ENCODE data around the gene SLAMF6.

SLAMF6 gene

GRCh38 chr1:160553778-160554177 lies 30.7 kb upstream of the SLAMF6 start:
- H3K27me3 ChIP-seq (ENCODE audit: control insufficient read depth, insufficient read depth, low read length): no peaks in the 10 kb centered on the region
- no peak overlapping the region for H3K4me3 ChIP-seq (ENCODE audit: low read length)
- no peak overlapping the region for H3K9ac ChIP-seq (ENCODE audit: low read length)
- no peaks in the 10 kb centered on the region for H3K9me3 ChIP-seq (ENCODE audit: control insufficient read depth, low read length)
- no peaks in the 10 kb centered on the region for H3K36me3 ChIP-seq (ENCODE audit: control insufficient read depth, insufficient read depth, low read length)
- H3K4me1 ChIP-seq (ENCODE audit: control insufficient read depth, insufficient read depth, low read length): peaks cover 11% of the 10 kb centered on the region

GRCh38 chr1:160552425-160552824 lies 29.4 kb upstream of the SLAMF6 start:
- Histone ChIP-seq H3K4me1 (ENCODE audit: control insufficient read depth, insufficient read depth, low read length) (peaks cover 15% of the 10 kb centered on the region), H3K9ac (ENCODE audit: low read length) (no peak overlapping the region), H3K36me3 (ENCODE audit: control insufficient read depth, insufficient read depth, low read length) (no peaks in the 10 kb centered on the region), H3K9me3 (ENCODE audit: control insufficient read depth, low read length) (no peaks in the 10 kb centered on the region), H3K27me3 (ENCODE audit: control insufficient read depth, insufficient read depth, low read length) (no peaks in the 10 kb centered on the region), H3K4me3 (ENCODE audit: low read length) (no peak overlapping the region)

GRCh38 chr1:160550572-160551034 lies 27.5 kb upstream of the SLAMF6 start:
- Histone ChIP-seq H3K36me3 (ENCODE audit: control insufficient read depth, insufficient read depth, low read length) (no peaks in the 10 kb centered on the region), H3K9me3 (ENCODE audit: control insufficient read depth, low read length) (no peaks in the 10 kb centered on the region), H3K27me3 (ENCODE audit: control insufficient read depth, insufficient read depth, low read length) (no peaks in the 10 kb centered on the region), H3K4me3 (ENCODE audit: low read length) (no peak overlapping the region), H3K4me1 (ENCODE audit: control insufficient read depth, insufficient read depth, low read length) (peaks cover 15% of the 10 kb centered on the region), H3K9ac (ENCODE audit: low read length) (no peak overlapping the region)

GRCh38 chr1:160549665-160550006 lies 26.6 kb upstream of the SLAMF6 start:
- Histone ChIP-seq H3K9me3 (ENCODE audit: control insufficient read depth, low read length) (no peaks in the 10 kb centered on the region), H3K27me3 (ENCODE audit: control insufficient read depth, insufficient read depth, low read length) (no peaks in the 10 kb centered on the region), H3K4me1 (ENCODE audit: control insufficient read depth, insufficient read depth, low read length) (peaks cover 15% of the 10 kb centered on the region), H3K4me3 (ENCODE audit: low read length) (no peak overlapping the region), H3K9ac (ENCODE audit: low read length) (no peak overlapping the region), H3K36me3 (ENCODE audit: control insufficient read depth, insufficient read depth, low read length) (no peaks in the 10 kb centered on the region)

- no peak overlapping the region for H3K9ac ChIP-seq (ENCODE audit: low read length)
- H3K9me3 ChIP-seq (ENCODE audit: control insufficient read depth, low read length): no peaks in the 10 kb centered on the region
- peaks cover 15% of the 10 kb centered on the region for H3K4me1 ChIP-seq (ENCODE audit: control insufficient read depth, insufficient read depth, low read length)
These were observed 26.1 kb upstream of the SLAMF6 start for GRCh38 chr1:160548960-160549664.

DNA sequence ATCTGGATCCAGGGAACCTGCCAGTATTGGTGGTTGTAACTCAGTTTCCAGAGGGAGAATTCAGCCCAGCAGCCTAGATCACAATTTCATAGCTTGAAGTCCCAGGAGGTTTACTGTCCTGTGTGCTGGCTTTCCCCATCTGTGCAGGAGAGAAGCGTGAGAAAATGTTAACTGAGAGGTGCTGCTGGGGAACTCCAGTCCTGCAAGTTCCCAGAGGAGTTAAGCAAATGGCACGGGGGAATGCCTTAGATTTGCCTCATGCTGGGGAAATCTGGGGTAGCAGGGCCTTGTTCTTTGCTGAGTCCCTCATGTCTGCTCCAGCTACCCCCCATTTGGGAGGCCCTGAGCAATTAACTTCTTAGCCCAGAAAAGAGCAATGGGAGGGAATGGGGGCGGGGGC lies 25.1 kb upstream of the SLAMF6 start:
- H3K4me3 ChIP-seq (ENCODE audit: low read length): no peak overlapping the region
- H3K9ac ChIP-seq (ENCODE audit: low read length): no peak overlapping the region
- no peaks in the 10 kb centered on the region for H3K27me3 ChIP-seq (ENCODE audit: control insufficient read depth, insufficient read depth, low read length)
- H3K36me3 ChIP-seq (ENCODE audit: control insufficient read depth, insufficient read depth, low read length): no peaks in the 10 kb centered on the region
- H3K4me1 ChIP-seq (ENCODE audit: control insufficient read depth, insufficient read depth, low read length): peaks cover 17% of the 10 kb centered on the region
- H3K9me3 ChIP-seq (ENCODE audit: control insufficient read depth, low read length): no peaks in the 10 kb centered on the region

More at GRCh38 chr1:160548960-160549664, 26.1 kb upstream of the SLAMF6 start:
- H3K36me3 ChIP-seq (ENCODE audit: control insufficient read depth, insufficient read depth, low read length): no peaks in the 10 kb centered on the region
- no peaks in the 10 kb centered on the region for H3K27me3 ChIP-seq (ENCODE audit: control insufficient read depth, insufficient read depth, low read length)
- no peak overlapping the region for H3K4me3 ChIP-seq (ENCODE audit: low read length)

GRCh38 chr1:160547422-160547821 lies 24.4 kb upstream of the SLAMF6 start:
- Histone ChIP-seq H3K4me1 (ENCODE audit: control insufficient read depth, insufficient read depth, low read length) (peaks cover 19% of the 10 kb centered on the region), H3K4me3 (ENCODE audit: low read length) (no peak overlapping the region), H3K36me3 (ENCODE audit: control insufficient read depth, insufficient read depth, low read length) (no peaks in the 10 kb centered on the region), H3K9me3 (ENCODE audit: control insufficient read depth, low read length) (no peaks in the 10 kb centered on the region), H3K9ac (ENCODE audit: low read length) (no peak overlapping the region), H3K27me3 (ENCODE audit: control insufficient read depth, insufficient read depth, low read length) (no peaks in the 10 kb centered on the region)

- peaks cover 19% of the 10 kb centered on the region for H3K4me1 ChIP-seq (ENCODE audit: control insufficient read depth, insufficient read depth, low read length)
- H3K9ac ChIP-seq (ENCODE audit: low read length): no peak overlapping the region
- H3K36me3 ChIP-seq (ENCODE audit: control insufficient read depth, insufficient read depth, low read length): no peaks in the 10 kb centered on the region
- no peak overlapping the region for H3K4me3 ChIP-seq (ENCODE audit: low read length)
- no peaks in the 10 kb centered on the region for H3K27me3 ChIP-seq (ENCODE audit: control insufficient read depth, insufficient read depth, low read length)
- H3K9me3 ChIP-seq (ENCODE audit: control insufficient read depth, low read length): no peaks in the 10 kb centered on the region
These were observed 23.9 kb upstream of the SLAMF6 start for GRCh38 chr1:160546942-160547341.

DNA sequence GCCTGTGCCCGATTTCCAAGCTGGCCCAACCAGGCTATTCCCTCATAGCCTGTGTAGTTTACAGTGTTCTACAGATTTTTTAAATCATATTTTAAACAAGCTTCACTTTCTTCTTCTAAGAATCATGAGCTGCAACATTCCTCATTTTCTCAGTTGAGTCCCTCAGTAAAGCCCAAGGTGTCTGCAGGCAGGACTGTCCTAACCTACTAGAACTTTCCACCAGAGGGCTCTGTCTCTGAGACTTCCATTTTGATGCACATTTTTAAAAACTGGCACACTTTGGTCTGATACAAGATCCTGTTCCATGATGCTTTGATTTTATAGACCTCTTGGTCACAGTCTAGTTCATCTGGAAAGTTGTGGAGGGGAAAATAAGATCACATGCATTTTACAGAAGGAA lies 21.6 kb upstream of the SLAMF6 start:
- no peak overlapping the region for H3K9ac ChIP-seq (ENCODE audit: low read length)
- H3K9me3 ChIP-seq (ENCODE audit: control insufficient read depth, low read length): no peaks in the 10 kb centered on the region
- peaks cover 34% of the 10 kb centered on the region for H3K4me1 ChIP-seq (ENCODE audit: control insufficient read depth, insufficient read depth, low read length)

GRCh38 chr1:160542303-160542945 lies 19.4 kb upstream of the SLAMF6 start:
- no peaks in the 10 kb centered on the region for H3K27me3 ChIP-seq (ENCODE audit: control insufficient read depth, insufficient read depth, low read length)
- H3K9me3 ChIP-seq (ENCODE audit: control insufficient read depth, low read length): no peaks in the 10 kb centered on the region
- peaks cover 24% of the 10 kb centered on the region for H3K4me1 ChIP-seq (ENCODE audit: control insufficient read depth, insufficient read depth, low read length)
- no peak overlapping the region for H3K4me3 ChIP-seq (ENCODE audit: low read length)
- no peak overlapping the region for H3K9ac ChIP-seq (ENCODE audit: low read length)
- no peaks in the 10 kb centered on the region for H3K36me3 ChIP-seq (ENCODE audit: control insufficient read depth, insufficient read depth, low read length)

More for the DNA sequence above, 21.6 kb upstream of the SLAMF6 start:
- Histone ChIP-seq H3K36me3 (ENCODE audit: control insufficient read depth, insufficient read depth, low read length) (no peaks in the 10 kb centered on the region), H3K27me3 (ENCODE audit: control insufficient read depth, insufficient read depth, low read length) (no peaks in the 10 kb centered on the region), H3K4me3 (ENCODE audit: low read length) (no peak overlapping the region)

- Histone ChIP-seq H3K27me3 (ENCODE audit: control insufficient read depth, insufficient read depth, low read length) (no peaks in the 10 kb centered on the region), H3K36me3 (ENCODE audit: control insufficient read depth, insufficient read depth, low read length) (no peaks in the 10 kb centered on the region), H3K9ac (ENCODE audit: low read length) (no peak overlapping the region), H3K4me1 (ENCODE audit: control insufficient read depth, insufficient read depth, low read length) (peaks cover 24% of the 10 kb centered on the region), H3K9me3 (ENCODE audit: control insufficient read depth, low read length) (no peaks in the 10 kb centered on the region), H3K4me3 (ENCODE audit: low read length) (no peak overlapping the region)
These were observed 18.7 kb upstream of the SLAMF6 start for GRCh38 chr1:160541622-160542302.

DNA sequence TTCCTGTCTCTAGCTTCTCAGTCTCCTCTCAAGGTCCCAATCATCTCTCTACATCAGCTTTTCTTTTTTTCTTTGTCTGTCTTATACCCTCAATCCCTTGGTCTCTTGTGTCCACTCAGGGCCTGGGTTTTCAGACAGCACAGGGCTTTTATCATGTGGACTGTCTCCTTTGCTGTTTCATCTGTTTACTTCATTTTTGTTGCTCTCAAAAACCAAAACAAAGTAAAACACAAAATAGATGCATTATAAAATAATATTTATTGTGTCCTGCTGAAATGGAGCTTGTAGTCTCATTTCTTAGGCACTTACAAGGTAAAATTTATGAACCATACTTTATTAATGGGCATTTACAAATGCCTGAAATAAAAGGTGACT lies 17.8 kb upstream of the SLAMF6 start:
- Histone ChIP-seq H3K4me1 (ENCODE audit: control insufficient read depth, insufficient read depth, low read length) (peaks cover 24% of the 10 kb centered on the region), H3K9ac (ENCODE audit: low read length) (peak overlapping the region; percentile 36), H3K27me3 (ENCODE audit: control insufficient read depth, insufficient read depth, low read length) (no peaks in the 10 kb centered on the region), H3K36me3 (ENCODE audit: control insufficient read depth, insufficient read depth, low read length) (no peaks in the 10 kb centered on the region), H3K9me3 (ENCODE audit: control insufficient read depth, low read length) (no peaks in the 10 kb centered on the region), H3K4me3 (ENCODE audit: low read length) (no peak overlapping the region)

Data from mucosa of stomach (tissue), 1 donor.